Suprapubic skin (tissue), 4 donors: ENCODE data around the gene RAD50. TPM values are rescaled to one million over a fixed set of nuclear protein-coding genes. Genes with fewer than 3 reads are reported as not detected.

Source experiments
- DNase-seq, 2 donors: peaks; one replicate each; pipeline ENCODE4 v3.0.0-alpha.2; 2019; ENCODE audit warnings: low spot score in 2 of 2
- H3K27ac ChIP-seq: fragments of 200-600 bp; sonication (generic); one replicate; pipeline ENCODE4 v1.5.1; 2019
- H3K27me3 ChIP-seq: fragments of 200-600 bp; sonication (generic); one replicate; pipeline ENCODE4 v1.5.1; 2019
- H3K36me3 ChIP-seq: fragments of 200-600 bp; sonication (generic); one replicate; pipeline ENCODE4 v1.5.1; 2019
- H3K4me1 ChIP-seq: fragments of 200-600 bp; sonication (generic); one replicate; pipeline ENCODE4 v1.5.1; 2019
- H3K4me3 ChIP-seq: fragments of 200-600 bp; sonication (generic); one replicate; pipeline ENCODE4 v1.5.1; 2019; ENCODE audit warnings: mild to moderate bottlenecking
- H3K9me3 ChIP-seq: fragments of 200-600 bp; sonication (generic); one replicate; pipeline ENCODE4 v1.5.1; 2019
- CTCF ChIP-seq, 2 donors: fragments of 200-600 bp in 1 of 2; fragments of 450-650 bp in 1 of 2; sonication (generic) in 1 of 2; IDR thresholded peaks; one replicate each; pipeline ENCODE4 v1.5.1; 2016 to 2019; ENCODE audit warnings: antibody characterized with exemption in 2 of 2, mild to moderate bottlenecking in 1 of 2, moderate library complexity in 1 of 2
- EP300 ChIP-seq: sonication (generic); formaldehyde crosslinking; IDR thresholded peaks from one replicate; pipeline ENCODE4 v1.6.1; 2017; ENCODE audit warnings: antibody characterized with exemption
- POLR2A ChIP-seq, 2 donors: fragments of 450-650 bp; IDR thresholded peaks; one replicate each; pipeline ENCODE4 v1.6.1; 2017; ENCODE audit warnings: antibody characterized with exemption in 2 of 2, mild to moderate bottlenecking in 2 of 2, moderate library complexity in 2 of 2
- POLR2AphosphoS5 ChIP-seq, 3 donors: sonication (generic); formaldehyde crosslinking; IDR thresholded peaks; one replicate each; pipeline ENCODE4 v1.6.1; 2017; ENCODE audit warnings: antibody characterized with exemption in 3 of 3
- WGBS: methylation state at CpG from one replicate; pipeline ENCODE4 v1.1.5; 2018; 5-methylcytosine and 5-hydroxymethylcytosine counted together
- total RNA-seq, 4 donors: library from RNA; depleted of rRNA; stranded (reverse); fragments of >200 nt; gene quantifications; one replicate each; pipeline ENCODE4 v1.1.0, GENCODE V29; 2016

Gene RAD50
- total RNA-seq, 4 donors from 2014 or later = 17.3 to 53.4 (median 32.5) TPM

- no peaks in the 10 kb centered on the region for H3K36me3 ChIP-seq
- no peak for DNase-seq
- peaks cover 16% of the 10 kb centered on the region for H3K4me1 ChIP-seq
- no peaks in the 10 kb centered on the region for H3K9me3 ChIP-seq
- H3K4me3 ChIP-seq = peak overlapping the region; percentile 52
- H3K27me3 ChIP-seq = peaks cover 33% of the 10 kb centered on the region
- TF ChIP-seq POLR2A (IDR thresholded peaks at IDR 0.05) = no peak
- WGBS = 6% methylated on average over 49 of the region's 92 CpGs
- H3K27ac ChIP-seq = no peak overlapping the region
These were observed 99.3 kb downstream of the RAD50 start for GRCh38 chr5:132655821-132656773.

- Histone ChIP-seq H3K9me3 (no peaks in the 10 kb centered on the region), H3K27ac (no peak overlapping the region), H3K27me3 (peaks cover 33% of the 10 kb centered on the region), H3K4me3 (peak overlapping the region; percentile 52), H3K36me3 (no peaks in the 10 kb centered on the region), H3K4me1 (peaks cover 16% of the 10 kb centered on the region)
- no peak for DNase-seq
- WGBS = 57% methylated on average over 12 of the region's 12 CpGs
- TF ChIP-seq CTCF (IDR thresholded peaks at IDR 0.05) (no peak), POLR2AphosphoS5 (IDR thresholded peaks at IDR 0.05) (no peak), POLR2A (IDR thresholded peaks at IDR 0.05) (no peak), EP300 (no peak)
These were observed 100.1 kb downstream of the RAD50 start for GRCh38 chr5:132656774-132657355.

GRCh38 chr5:132657676-132658380, 101.1 kb downstream of the RAD50 start, which contains the start of gene IL13:
IL13 (plus strand) TSS chr5:132658173; CDS start chr5:132658187, 14 bp downstream.
- H3K27ac ChIP-seq = no peak within 1 kb of the TSS
- H3K9me3 ChIP-seq = no peaks in the 10 kb centered on the region
- H3K36me3 ChIP-seq = no peaks in the 10 kb centered on the region
- DNase-seq = no peak
- peaks cover 27% of the 10 kb centered on the region for H3K27me3 ChIP-seq
- H3K4me1 ChIP-seq = peaks cover 16% of the 10 kb centered on the region
- H3K4me3 ChIP-seq = no peak within 1 kb of the TSS
- TF ChIP-seq CTCF (IDR thresholded peaks at IDR 0.05) = no peak
- no peak for TF ChIP-seq POLR2AphosphoS5 (IDR thresholded peaks at IDR 0.05)
- no peak for TF ChIP-seq POLR2A (IDR thresholded peaks at IDR 0.05)
- no peak for TF ChIP-seq EP300
- WGBS = 94% methylated on average over 12 of the region's 12 CpGs

- Histone ChIP-seq H3K36me3 (no peaks in the 10 kb centered on the region), H3K27me3 (peaks cover 27% of the 10 kb centered on the region), H3K27ac (no peak overlapping the region), H3K4me3 (no peak overlapping the region), H3K9me3 (no peaks in the 10 kb centered on the region), H3K4me1 (peaks cover 16% of the 10 kb centered on the region)
- WGBS = 92% methylated on average over 9 of the region's 9 CpGs
- TF ChIP-seq POLR2AphosphoS5 (IDR thresholded peaks at IDR 0.05) (no peak), POLR2A (IDR thresholded peaks at IDR 0.05) (no peak), CTCF (IDR thresholded peaks at IDR 0.05) (no peak), EP300 (no peak)
- no peak for DNase-seq
These were observed 101.9 kb downstream of the RAD50 start for GRCh38 chr5:132658381-132659302.
